GM12878 (cell line): ENCODE data around the gene RAPGEF3.

Experiments
- KLF5 ChIP-seq: fragments of 450-650 bp; IDR thresholded peaks from 2 replicates; pipeline ENCODE4 v1.6.1; 2014; ENCODE audit warnings: mild to moderate bottlenecking; ENCODE audit not compliant: partially characterized antibody
- POLR2A ChIP-seq: IDR thresholded peaks from 2 replicates; pipeline ENCODE4 v1.6.1; 2011; ENCODE audit warnings: low read depth, mild to moderate bottlenecking, low read length
- RFX5 ChIP-seq: IDR thresholded peaks from 2 replicates; pipeline ENCODE4 v1.6.1; 2011; ENCODE audit warnings: low read depth, low read length, improper control_type of control experiment
- TCF12 ChIP-seq: IDR thresholded peaks from 2 replicates; pipeline ENCODE4 v1.6.1; 2011; ENCODE audit warnings: low read depth, mild to moderate bottlenecking, low read length

GRCh38 chr12:47741340-47741703 lies 17.4 kb downstream of the RAPGEF3 start:
- no peak for TF ChIP-seq KLF5
- no peak for TF ChIP-seq TCF12
- no peak for TF ChIP-seq RFX5
- no peak for TF ChIP-seq POLR2A
